Measurements from ENCODE around the gene OLFML1.

OLFML1 gene

DNA sequence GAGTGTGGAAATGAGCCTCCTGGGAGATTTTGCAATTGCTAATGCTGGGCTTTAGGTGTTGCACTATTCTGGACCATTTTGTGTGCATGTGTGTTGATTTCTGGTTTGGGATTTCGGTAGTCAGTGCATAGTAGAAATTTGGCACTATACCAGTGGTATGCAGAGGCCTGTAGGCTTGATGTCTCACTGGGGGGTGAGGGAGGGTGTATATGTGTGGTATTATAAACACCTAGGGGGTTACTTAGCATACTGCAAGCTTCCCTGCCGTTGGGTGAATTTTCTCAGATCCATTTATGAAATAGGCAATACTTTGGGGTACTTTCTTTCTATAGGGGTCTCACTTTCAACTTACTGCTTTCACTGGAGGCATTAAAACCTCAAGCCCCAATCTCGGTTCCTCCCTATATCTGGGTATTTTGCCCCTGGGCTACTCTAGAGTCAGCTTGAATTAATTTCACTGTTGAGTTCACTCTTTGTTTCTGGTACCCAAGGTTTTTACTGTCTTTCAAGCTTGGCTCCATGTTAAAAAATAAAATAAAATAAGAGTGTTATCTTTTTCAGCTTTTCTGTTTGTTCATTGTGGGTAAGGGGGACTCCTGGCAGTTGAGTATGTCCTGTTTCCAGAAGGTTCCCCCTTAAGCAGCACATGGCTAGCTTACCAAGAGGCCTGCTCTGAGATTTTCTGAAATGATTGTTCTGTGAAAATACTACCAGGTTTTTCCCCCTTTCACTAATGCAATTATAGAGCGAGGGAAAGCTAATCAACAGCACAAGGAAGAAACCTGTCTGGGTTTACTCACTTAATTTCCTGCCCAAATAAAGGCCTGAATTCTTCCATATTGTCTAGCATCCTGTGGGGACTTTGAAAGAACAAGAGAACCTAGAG, 74.3 kb downstream of the OLFML1 start:
- no peak for DNase-seq (ENCODE audit: low read depth, low spot score)

Measured in smooth muscle cell of the brain vasculature (primary cell).